Fibroblast of lung (primary cell): ENCODE data around the gene UNG.

ENCODE experiments used
- EZH2 ChIP-seq: IDR thresholded peaks from 2 replicates; pipeline ENCODE4 v1.5.1; 2012; ENCODE audit warnings: low read length, control low read depth, mild to moderate bottlenecking; ENCODE audit errors: missing control alignments
- TF ChIP-seq, protein P1 (sequence below), 2 donors: IDR thresholded peaks in 1 of 2; conservative IDR thresholded peaks in 1 of 2; 1 replicate in 1 of 2; 2 replicates in 1 of 2; pipeline ENCODE4 v1.5.1; 2011 to 2012; ENCODE audit warnings: low read length in 2 of 2, control low read depth in 1 of 2, inconsistent platforms in 1 of 2, low read depth in 1 of 2, mild to moderate bottlenecking in 1 of 2

DNA sequence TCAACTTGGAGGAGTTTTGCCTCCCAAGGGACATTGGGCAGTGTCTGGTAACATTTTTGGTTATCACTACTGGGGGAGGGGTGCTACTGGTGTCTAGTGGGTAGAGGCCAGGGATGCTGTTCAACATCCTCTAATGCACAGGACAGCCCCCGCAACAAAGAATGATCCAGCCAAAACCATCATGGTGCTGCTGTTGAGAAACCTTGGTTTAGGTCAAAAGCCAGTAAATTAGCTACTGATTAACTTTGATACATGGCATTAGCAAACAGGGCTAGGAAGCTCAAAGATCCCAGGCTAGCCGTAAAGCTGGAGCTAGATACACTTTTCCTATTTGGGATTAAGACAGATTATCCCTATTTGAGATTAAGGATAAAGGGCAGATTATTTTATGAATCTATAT is 13.0 kb upstream of the UNG start:
- TF ChIP-seq, protein P1, sequence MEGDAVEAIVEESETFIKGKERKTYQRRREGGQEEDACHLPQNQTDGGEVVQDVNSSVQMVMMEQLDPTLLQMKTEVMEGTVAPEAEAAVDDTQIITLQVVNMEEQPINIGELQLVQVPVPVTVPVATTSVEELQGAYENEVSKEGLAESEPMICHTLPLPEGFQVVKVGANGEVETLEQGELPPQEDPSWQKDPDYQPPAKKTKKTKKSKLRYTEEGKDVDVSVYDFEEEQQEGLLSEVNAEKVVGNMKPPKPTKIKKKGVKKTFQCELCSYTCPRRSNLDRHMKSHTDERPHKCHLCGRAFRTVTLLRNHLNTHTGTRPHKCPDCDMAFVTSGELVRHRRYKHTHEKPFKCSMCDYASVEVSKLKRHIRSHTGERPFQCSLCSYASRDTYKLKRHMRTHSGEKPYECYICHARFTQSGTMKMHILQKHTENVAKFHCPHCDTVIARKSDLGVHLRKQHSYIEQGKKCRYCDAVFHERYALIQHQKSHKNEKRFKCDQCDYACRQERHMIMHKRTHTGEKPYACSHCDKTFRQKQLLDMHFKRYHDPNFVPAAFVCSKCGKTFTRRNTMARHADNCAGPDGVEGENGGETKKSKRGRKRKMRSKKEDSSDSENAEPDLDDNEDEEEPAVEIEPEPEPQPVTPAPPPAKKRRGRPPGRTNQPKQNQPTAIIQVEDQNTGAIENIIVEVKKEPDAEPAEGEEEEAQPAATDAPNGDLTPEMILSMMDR (conservative IDR thresholded peaks at IDR 0.05 in 1 of 2, IDR thresholded peaks at IDR 0.05 in 1 of 2; ENCODE audit: low read depth in 1 of 2, low read length in 2 of 2), result no peak
- TF ChIP-seq EZH2, result no peak
